Measurements from ENCODE around the gene ARHGAP30.

DNA sequence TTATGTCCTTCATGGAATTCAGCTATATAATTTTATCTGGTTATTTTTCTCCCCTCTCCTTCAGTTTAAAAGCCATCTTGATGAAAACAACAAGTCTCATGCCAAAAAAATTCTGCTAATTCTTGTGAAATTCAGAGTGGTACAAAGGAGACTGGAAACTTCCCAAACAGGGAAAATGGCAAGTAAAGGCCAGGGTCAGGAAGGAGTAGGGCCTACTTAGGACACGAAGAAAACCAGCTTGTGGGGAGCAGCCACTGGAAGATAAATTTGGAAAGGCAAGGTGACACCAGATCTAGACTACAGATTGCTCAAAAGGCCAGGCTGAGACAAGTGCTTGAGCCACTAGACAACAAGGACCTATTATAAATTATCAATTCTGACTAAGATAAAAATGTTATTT, 37.3 kb downstream of the ARHGAP30 start:
- TF ChIP-seq CTCF (optimal IDR thresholded peaks at IDR 0.05 in 1 of 3, IDR thresholded peaks at IDR 0.05 in 1 of 3, conservative IDR thresholded peaks at IDR 0.05 in 1 of 3; ENCODE audit: extremely low read depth in 1 of 3, insufficient read depth in 2 of 3, low read length in 3 of 3) = no peak
- no peak for TF ChIP-seq EZH2 (IDR thresholded peaks at IDR 0.05; ENCODE audit: low read length)

Measured in keratinocyte (primary cell).